Upper lobe of left lung (tissue), 4 donors: ENCODE results near the gene SYCP2L.

Experiments
- EP300 ChIP-seq, 4 donors: sonication (generic); formaldehyde crosslinking; IDR thresholded peaks; one replicate each; pipeline ENCODE4 v1.5.1; 2017; ENCODE audit warnings: antibody characterized with exemption in 4 of 4, control low read depth in 2 of 4
- POLR2A ChIP-seq, 4 donors: fragments of 450-650 bp; IDR thresholded peaks; one replicate each; pipeline ENCODE4 v1.5.1; 2016 to 2017; ENCODE audit warnings: antibody characterized with exemption in 4 of 4, mild to moderate bottlenecking in 2 of 4
- POLR2AphosphoS5 ChIP-seq, 2 donors: sonication (generic); formaldehyde crosslinking; IDR thresholded peaks; one replicate each; pipeline ENCODE4 v1.5.1; 2017; ENCODE audit warnings: antibody characterized with exemption in 2 of 2
- TF ChIP-seq, protein P1 (sequence below), 6 experiments: fragments of 450-650 bp in 4 of 6; fragments of 200-600 bp in 2 of 6; sonication (generic) in 2 of 6; IDR thresholded peaks; one replicate each; pipeline ENCODE4 v1.5.1; 2016 to 2019; ENCODE audit warnings: antibody characterized with exemption in 6 of 6

DNA sequence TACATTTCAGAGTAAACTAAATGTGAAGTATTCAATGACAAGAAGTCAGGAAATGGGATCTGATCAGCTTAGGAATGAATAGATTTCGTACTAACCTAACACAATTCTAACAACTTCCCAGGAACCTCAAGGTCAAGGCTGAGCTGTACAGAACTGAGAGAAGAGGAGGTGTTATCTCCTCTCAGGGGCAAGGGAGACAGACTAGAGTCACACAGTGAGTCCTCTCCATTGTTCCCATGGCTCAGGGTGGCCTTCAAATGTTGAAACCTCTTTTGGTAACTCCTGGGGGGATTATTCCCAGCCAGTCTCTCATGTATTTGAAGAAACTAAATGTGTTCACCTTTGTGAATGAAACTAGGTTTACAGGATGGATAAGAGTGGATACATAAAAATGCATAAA lies 129.6 kb downstream of the SYCP2L start:
- TF ChIP-seq POLR2AphosphoS5 (IDR thresholded peaks at IDR 0.05) (no peak), EP300 (IDR thresholded peaks at IDR 0.05) (no peak), POLR2A (IDR thresholded peaks at IDR 0.05) (no peak)
- TF ChIP-seq, protein P1, sequence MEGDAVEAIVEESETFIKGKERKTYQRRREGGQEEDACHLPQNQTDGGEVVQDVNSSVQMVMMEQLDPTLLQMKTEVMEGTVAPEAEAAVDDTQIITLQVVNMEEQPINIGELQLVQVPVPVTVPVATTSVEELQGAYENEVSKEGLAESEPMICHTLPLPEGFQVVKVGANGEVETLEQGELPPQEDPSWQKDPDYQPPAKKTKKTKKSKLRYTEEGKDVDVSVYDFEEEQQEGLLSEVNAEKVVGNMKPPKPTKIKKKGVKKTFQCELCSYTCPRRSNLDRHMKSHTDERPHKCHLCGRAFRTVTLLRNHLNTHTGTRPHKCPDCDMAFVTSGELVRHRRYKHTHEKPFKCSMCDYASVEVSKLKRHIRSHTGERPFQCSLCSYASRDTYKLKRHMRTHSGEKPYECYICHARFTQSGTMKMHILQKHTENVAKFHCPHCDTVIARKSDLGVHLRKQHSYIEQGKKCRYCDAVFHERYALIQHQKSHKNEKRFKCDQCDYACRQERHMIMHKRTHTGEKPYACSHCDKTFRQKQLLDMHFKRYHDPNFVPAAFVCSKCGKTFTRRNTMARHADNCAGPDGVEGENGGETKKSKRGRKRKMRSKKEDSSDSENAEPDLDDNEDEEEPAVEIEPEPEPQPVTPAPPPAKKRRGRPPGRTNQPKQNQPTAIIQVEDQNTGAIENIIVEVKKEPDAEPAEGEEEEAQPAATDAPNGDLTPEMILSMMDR (IDR thresholded peaks at IDR 0.05), result no peak
